Spinal cord (tissue), 10 donors: ENCODE results near the gene CYP46A1. TPM values are rescaled to one million over a fixed set of nuclear protein-coding genes. Genes with fewer than 3 reads are reported as not detected.
A peak's percentile ranks its signal among the peaks of the same experiment; 100 is the strongest.
"Not testable (repeated sequence)": the region's sequence is repeated elsewhere in the genome, so short reads cannot be mapped to it uniquely, and the experiment has no call there.

Experiments used
- DNase-seq, 6 donors: peaks; one replicate each; pipeline versions ENCODE4 v3.0.0 to v3.0.0-alpha.2; 2013 to 2015; ENCODE audit warnings: low spot score in 6 of 6, low read depth in 4 of 6
- H3K27ac ChIP-seq: one replicate; pipeline ENCODE4 v1.5.1; 2013; ENCODE audit warnings: low read depth, low read length, control low read depth
- H3K27me3 ChIP-seq: one replicate; pipeline ENCODE4 v1.6.1; 2013; ENCODE audit warnings: low read length; ENCODE audit not compliant: control insufficient read depth, insufficient read depth
- H3K36me3 ChIP-seq: one replicate; pipeline ENCODE4 v1.6.1; 2013; ENCODE audit warnings: low read length; ENCODE audit not compliant: control insufficient read depth, insufficient read depth
- H3K4me1 ChIP-seq: one replicate; pipeline ENCODE4 v1.6.1; 2013; ENCODE audit warnings: low read length; ENCODE audit not compliant: control insufficient read depth, insufficient read depth
- H3K4me3 ChIP-seq: one replicate; pipeline ENCODE4 v1.5.1; 2013; ENCODE audit warnings: low read depth, low read length, control low read depth
- H3K9me3 ChIP-seq: one replicate; pipeline ENCODE4 v1.6.1; 2013; ENCODE audit warnings: low read length; ENCODE audit not compliant: control insufficient read depth, insufficient read depth
- WGBS: methylation state at CpG from one replicate; pipeline ENCODE4 v1.1.5; 2013; ENCODE audit warnings: missing lambda C conversion rate; ENCODE audit not compliant: insufficient coverage; 5-methylcytosine and 5-hydroxymethylcytosine counted together
- polyA plus RNA-seq, 2 donors: library from polyadenylated mRNA; unstranded; fragments of 120-200 nt; gene quantifications; one replicate each; pipeline ENCODE4 v1.2.1, GENCODE V29; 2013; ENCODE audit not compliant: insufficient read length in 2 of 2
- total RNA-seq, 2 donors: library from RNA; depleted of rRNA in 1 of 2; stranded (reverse); fragments of 120-200 nt in 1 of 2; fragments of >200 nt in 1 of 2; gene quantifications; one replicate each; pipeline versions ENCODE4 v1.2.3 to v1.2.4, GENCODE V29; 2013 to 2014
- donor health status: healthy.

CYP46A1 gene
- total and polyA plus RNA-seq, 4 donors: 5.5 to 42.2 (median 26.0) TPM

- Histone ChIP-seq H3K27ac (no peak overlapping the region), H3K4me1 (peaks cover 29% of the 10 kb centered on the region), H3K4me3 (no peak overlapping the region), H3K9me3 (no peaks in the 10 kb centered on the region), H3K36me3 (no peaks in the 10 kb centered on the region), H3K27me3 (no peaks in the 10 kb centered on the region)
- DNase-seq: no peak
- WGBS: 80% methylated on average over 5 of the region's 5 CpGs
Measured at GRCh38 chr14:99760817-99761216, 76.7 kb downstream of the CYP46A1 start.

- not testable (repeated sequence) for H3K4me3 ChIP-seq, H3K9me3 ChIP-seq, H3K36me3 ChIP-seq, H3K27ac ChIP-seq, DNase-seq, H3K27me3 ChIP-seq
- H3K4me1 ChIP-seq: peaks cover 19% of the 10 kb centered on the region
- 90% methylated on average over 2 of the region's 4 CpGs for WGBS
Measured at GRCh38 chr14:99762911-99763310, 78.8 kb downstream of the CYP46A1 start.

DNA sequence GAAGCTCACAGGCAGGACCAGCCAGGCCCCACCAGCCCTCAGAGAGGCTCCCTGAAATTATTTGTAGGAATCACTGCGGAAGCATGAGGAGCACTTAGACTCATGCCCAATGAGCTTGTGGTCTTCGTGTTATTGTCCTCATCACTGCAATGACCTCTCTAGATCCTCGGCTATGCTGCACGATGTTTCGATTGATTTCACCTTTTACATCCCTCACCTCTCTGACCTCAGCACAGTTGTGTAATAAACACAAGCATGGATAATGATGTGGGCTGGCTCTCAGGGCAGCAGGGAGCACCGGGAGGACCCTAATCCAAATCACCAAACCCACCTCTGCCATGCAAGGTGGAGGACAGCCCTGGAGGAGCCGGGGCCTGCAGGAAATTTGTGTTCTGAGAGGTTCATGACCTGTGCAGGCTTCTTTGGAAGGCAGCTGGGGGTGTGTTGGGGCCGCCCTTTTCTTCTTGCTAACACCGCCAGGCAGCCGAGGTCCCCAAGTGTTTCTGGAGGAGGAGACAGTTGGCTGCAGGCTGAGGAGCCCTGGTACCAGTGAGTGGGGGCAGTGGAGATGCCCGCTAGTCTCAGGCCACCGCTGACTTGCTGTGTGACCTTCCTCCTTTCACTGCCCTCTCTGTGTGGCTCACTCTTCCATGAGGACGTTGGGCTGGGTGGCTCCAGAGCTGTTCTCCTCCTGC is 79.6 kb downstream of the CYP46A1 start:
- no peaks in the 10 kb centered on the region for H3K9me3 ChIP-seq
- WGBS: 85% methylated on average over 8 of the region's 13 CpGs
- H3K27ac ChIP-seq: no peak overlapping the region
- H3K4me3 ChIP-seq: no peak overlapping the region
- DNase-seq: no peak
- H3K36me3 ChIP-seq: no peaks in the 10 kb centered on the region
- no peaks in the 10 kb centered on the region for H3K27me3 ChIP-seq
- peaks cover 12% of the 10 kb centered on the region for H3K4me1 ChIP-seq

GRCh38 chr14:99764222-99764706 is 80.2 kb downstream of the CYP46A1 start:
- Histone ChIP-seq H3K36me3 (no peaks in the 10 kb centered on the region), H3K4me1 (peaks cover 6% of the 10 kb centered on the region), H3K9me3 (no peaks in the 10 kb centered on the region), H3K27ac (no peak overlapping the region), H3K4me3 (no peak overlapping the region), H3K27me3 (no peaks in the 10 kb centered on the region)
- DNase-seq: no peak
- 85% methylated on average over 11 of the region's 11 CpGs for WGBS

- DNase-seq: no peak
- Histone ChIP-seq H3K9me3 (no peaks in the 10 kb centered on the region), H3K4me1 (peaks cover 3% of the 10 kb centered on the region), H3K4me3 (no peak overlapping the region), H3K27ac (no peak overlapping the region), H3K36me3 (no peaks in the 10 kb centered on the region), H3K27me3 (no peaks in the 10 kb centered on the region)
- WGBS: 84% methylated on average over 6 of the region's 6 CpGs
Measured at GRCh38 chr14:99768381-99768780, 84.3 kb downstream of the CYP46A1 start.

- Histone ChIP-seq H3K27ac (no peak overlapping the region), H3K9me3 (no peaks in the 10 kb centered on the region), H3K36me3 (no peaks in the 10 kb centered on the region), H3K27me3 (no peaks in the 10 kb centered on the region), H3K4me3 (no peak overlapping the region), H3K4me1 (peaks cover 10% of the 10 kb centered on the region)
- 88% methylated on average over 6 of the region's 6 CpGs for WGBS
- no peak for DNase-seq
Measured at GRCh38 chr14:99769123-99769522, 85.0 kb downstream of the CYP46A1 start.

DNA sequence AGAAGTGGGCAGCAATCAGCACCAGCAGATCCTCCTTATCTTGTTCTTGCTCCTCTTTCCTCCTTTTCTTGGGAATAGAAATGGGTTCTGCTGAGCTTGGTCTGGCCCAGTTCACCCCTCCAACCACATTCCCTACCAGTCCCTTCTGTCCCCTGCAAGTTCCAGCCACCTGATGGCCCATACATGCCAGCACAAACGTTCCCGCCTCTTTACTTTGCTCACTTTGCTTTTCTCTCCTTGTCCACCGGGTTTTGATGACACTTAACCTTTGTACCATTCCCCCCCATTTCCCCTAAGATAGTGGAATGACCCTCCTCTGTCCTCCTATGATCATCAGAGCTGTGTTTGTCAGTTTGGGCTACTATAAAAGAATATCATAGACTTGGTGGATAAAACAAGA is 85.7 kb downstream of the CYP46A1 start:
- Histone ChIP-seq H3K9me3 (no peaks in the 10 kb centered on the region), H3K4me3 (no peak overlapping the region), H3K27me3 (no peaks in the 10 kb centered on the region), H3K4me1 (peaks cover 17% of the 10 kb centered on the region), H3K36me3 (no peaks in the 10 kb centered on the region), H3K27ac (no peak overlapping the region)
- WGBS: 85% methylated on average over 2 of the region's 3 CpGs
- DNase-seq: no peak

- H3K27me3 ChIP-seq: no peaks in the 10 kb centered on the region
- no peak for DNase-seq
- H3K27ac ChIP-seq: no peak overlapping the region
- 56% methylated on average over 5 of the region's 8 CpGs for WGBS
- no peak overlapping the region for H3K4me3 ChIP-seq
- H3K9me3 ChIP-seq: no peaks in the 10 kb centered on the region
- no peaks in the 10 kb centered on the region for H3K36me3 ChIP-seq
- peaks cover 24% of the 10 kb centered on the region for H3K4me1 ChIP-seq
Measured at GRCh38 chr14:99772371-99773283, 88.5 kb downstream of the CYP46A1 start.

GRCh38 chr14:99773521-99774497 is 89.7 kb downstream of the CYP46A1 start:
- H3K27ac ChIP-seq: no peak overlapping the region
- no peak overlapping the region for H3K4me3 ChIP-seq
- DNase-seq: peak in 1 of 6 donors; percentile 64
- H3K27me3 ChIP-seq: no peaks in the 10 kb centered on the region
- H3K9me3 ChIP-seq: peaks cover 2% of the 10 kb centered on the region
- H3K4me1 ChIP-seq: peaks cover 24% of the 10 kb centered on the region
- no peaks in the 10 kb centered on the region for H3K36me3 ChIP-seq
- WGBS: 30% methylated on average over 18 of the region's 26 CpGs
